ENCODE results near the gene KCNH1. TPM values are rescaled to one million over a fixed set of nuclear protein-coding genes. Genes with fewer than 3 reads are reported as not detected.

Gene KCNH1
- total RNA-seq, 1 experiment from 2014 or later = 1.6 TPM

DNA sequence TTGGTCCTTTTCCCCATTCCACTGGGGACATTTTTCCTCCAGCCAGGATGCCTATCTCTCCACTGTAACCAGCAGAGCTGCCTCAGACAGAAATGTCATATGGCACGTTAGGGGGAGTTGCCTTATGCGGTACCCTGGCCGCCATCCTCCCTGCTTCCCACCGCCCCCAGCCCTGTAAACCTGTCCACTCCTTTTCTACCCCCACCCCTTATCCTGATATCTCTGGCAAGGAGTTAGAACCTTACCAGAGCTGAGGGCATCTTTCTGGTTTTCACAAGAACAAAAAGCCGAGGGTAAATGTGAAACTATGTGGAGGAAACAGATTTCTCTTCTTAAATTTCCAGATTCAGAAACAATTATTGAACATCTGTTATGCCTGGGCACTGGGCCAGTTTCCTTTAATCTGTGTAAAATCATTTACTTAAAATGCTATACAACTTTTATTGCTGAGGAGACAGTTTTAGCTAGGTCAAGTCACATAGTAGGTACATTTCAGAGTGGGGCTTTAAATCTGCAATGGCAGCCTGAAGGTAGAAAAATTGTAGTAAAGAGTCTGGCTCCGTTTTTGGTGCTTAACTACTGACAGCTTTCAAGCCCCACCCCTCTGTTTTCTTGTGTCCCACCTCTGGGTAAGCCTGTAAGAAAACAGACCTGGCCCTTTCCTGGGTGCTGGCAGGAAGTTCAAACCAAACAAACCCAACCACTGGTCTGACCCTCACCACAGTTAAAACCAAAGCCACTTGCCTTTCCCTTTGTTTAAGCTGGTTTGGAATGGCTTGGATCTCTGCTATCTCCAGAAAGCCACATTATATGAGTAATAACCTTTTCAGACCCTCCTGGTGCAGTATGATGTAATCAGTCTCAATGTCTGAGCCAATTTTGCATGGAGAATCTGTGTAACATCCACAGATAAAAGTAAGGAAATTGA is 486.3 kb downstream of the KCNH1 start:
- DNase-seq (ENCODE audit: low read depth) = peak; percentile 77

DNA sequence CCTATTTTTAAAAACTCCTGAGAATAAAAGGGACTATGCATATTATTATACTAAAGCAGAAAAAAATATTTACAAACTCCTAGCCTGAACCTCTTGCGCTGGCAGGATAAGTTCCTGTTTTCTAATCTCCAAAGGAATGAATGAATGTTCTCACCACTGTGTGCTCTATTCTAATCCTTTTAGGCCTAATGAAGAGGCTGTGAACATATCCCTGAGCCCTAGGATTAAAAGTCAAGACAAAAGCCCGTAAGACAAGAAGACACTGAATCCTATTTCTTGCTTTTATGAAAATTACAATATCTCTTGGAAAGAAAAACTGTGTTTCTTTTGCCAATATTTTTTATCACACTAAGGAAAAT is 487.7 kb downstream of the KCNH1 start:
- DNase-seq (ENCODE audit: low read depth) = no peak

DNA sequence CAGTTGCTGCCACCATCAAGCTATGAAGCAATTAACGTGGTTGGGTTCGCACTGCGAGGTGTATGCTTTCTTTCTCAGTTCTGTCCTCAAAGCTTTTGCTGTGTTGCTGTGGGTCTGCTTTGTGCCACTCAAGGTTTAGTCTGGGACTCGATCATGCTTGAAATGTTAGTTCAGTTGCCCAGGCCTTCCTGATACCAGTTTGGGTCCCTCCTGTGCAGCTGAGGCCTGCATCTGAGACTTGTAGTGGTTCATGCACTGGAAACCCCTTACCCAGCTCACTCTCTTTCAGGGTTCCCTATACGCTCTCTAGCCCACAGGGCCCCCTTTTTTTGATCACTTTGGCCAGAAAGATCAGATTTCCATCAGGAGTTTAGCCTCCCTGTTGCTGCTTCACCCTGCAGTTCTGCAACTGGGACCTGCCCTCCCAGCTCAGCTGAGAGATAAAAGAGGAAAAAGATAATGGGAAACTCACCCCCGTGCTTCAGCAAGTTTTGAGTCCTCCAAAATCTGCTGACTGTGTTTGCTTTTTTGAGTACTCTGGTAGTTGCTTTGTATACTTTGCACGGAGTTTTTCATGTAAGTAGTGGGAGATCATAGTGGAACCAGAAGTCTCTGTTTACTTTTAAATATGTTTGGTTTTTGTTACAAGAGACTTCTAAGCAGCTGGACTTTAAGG is 488.2 kb downstream of the KCNH1 start:
- no peak for DNase-seq (ENCODE audit: low read depth)

DNA sequence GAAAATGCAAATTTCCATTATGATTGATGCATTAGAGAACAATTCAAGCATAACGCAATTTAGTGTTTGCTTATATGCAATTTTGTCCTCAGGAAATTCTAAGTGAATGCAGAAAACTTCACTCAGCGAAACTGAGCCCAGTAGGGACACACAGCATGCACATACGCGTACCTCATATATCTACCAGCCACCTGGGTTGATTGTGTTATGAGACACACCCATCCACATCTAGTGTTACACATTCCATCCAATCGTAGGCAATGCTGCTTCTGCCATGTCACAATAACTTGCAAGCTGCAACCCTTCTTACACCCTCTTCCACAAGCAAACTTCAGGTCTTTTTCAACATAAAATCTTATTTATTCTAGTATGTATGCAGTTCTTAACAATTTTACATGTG is 492.4 kb downstream of the KCNH1 start:
- no peak for DNase-seq (ENCODE audit: low read depth)

DNA sequence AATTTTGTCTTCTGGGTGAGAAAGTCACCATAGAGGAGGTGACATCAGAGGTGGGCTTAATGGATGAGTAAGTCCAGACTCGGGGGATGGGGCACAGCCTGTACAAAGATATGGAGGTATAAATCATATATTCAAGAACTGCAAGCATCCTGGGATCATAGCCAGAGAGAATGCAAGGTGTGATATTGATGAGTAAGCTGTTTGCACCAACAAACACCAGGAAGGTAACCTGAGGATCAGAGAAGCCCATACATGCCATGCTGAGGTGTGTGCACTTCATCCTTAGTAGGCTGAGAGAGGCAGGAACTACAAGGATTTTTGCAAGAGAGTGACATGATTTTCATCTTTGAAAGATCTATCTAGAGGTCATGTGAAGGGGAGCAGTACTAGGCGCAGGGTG is 498.8 kb downstream of the KCNH1 start:
- no peak for DNase-seq (ENCODE audit: low read depth)

DNA sequence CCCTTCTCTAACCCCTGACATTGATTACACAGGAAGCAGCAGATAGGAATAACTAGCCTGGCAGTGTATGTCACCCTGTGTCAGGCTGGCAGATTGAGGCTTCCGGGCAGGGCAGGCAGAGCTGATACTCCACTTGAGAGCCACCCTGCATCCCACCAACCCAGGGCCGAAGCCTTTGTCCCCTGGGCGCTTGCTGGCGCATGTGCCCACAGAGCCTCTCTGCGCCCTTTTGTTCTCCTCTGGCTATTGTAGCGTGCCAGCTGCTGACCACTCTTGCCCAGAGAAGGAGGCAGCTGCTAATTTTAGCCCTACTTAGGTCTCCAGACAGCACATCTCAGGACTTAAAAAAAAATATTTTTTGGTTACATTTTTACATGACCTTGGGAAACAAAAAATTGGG is 500.3 kb downstream of the KCNH1 start:
- DNase-seq (ENCODE audit: low read depth) = no peak

DNA sequence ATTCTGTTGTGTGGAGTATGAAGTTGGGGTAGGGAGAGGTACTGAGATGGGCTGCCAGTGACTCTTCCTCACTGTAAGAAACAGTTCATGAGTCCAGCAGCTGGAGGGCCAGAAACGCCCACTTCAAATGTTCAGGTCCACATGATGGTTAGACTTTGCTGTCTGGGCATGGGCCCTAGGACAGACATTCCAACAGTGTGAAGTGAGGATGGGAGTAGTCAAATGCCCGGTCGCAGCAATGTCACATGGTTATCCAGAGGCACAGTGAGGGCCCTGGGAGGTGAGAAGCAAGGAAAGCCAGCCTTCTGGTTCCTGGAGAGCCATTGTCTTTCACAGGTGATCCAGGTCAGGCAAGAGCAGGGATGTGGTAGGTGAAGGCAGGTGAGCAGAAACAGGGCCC is 500.8 kb downstream of the KCNH1 start:
- DNase-seq (ENCODE audit: low read depth) = no peak

DNA sequence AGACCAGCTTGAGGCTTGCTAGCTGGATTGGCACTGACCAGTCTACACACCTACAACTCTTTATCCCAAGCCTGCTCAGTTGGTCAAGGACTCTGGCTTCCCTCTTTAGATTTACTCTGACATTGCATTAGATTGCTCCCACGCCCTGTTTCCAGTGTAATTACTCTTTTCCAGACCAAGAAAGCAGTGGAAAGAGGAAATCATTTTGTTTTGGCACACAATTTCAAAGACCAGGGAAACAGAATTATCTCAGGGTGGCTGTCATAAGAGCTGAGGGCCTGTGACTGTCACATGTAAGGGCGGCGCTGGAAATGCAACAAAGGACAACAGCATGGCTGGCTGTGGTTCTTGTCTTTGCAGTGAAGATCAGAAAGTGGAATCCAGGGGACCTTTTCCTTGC is 502.5 kb downstream of the KCNH1 start:
- no peak for DNase-seq (ENCODE audit: low read depth)

DNA sequence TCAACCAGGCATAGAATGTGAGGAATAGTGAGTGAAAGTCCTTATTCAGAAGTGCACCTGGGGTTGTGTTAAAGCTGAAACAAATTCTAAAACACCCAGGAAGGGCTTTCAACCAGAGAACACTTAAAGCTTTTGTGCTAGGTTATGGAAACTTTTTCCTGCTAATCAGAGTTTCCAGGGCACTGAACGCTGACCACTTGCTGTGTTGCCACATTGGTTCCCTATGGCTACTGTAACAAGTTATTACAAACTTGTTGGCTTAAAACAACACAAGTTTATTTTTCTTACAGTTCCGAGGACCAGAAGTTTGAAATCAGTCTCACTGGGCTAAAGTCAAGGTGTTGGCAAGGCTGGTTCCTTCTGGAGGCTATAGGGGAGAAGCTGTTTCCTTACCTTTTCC is 504.7 kb downstream of the KCNH1 start:
- no peak for DNase-seq (ENCODE audit: low read depth)

DNA sequence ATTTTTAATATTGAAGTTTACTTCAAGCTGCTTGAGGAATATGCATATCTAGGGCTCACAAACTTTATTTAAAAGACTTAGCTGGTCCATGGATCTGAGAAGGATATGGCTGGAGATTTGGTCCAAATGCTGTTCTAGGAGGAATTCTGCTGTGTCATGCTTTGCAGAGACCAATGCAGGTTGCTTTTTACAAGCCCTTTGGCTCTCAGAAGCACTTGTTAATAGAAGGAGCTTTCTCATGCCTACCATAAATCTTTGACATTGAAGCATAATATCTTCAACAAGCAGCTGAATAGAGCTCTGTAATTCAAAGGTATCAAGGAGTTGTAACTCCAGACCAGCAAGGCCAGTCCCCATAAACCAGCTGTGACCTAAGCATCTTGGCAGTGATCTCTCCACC is 506.2 kb downstream of the KCNH1 start:
- no peak for DNase-seq (ENCODE audit: low read depth)

Other genes with a start within 250 kb of the KCNH1 start
- gene RCOR3, start 125.2 kb upstream of the KCNH1 start, total RNA-seq (2014; rRNA removed; shearing (Covaris generic)) = 14.8 and 15.6 TPM in 2 replicates
- 6.4 and 7.9 TPM in 2 replicates for gene TRAF5, start 192.7 kb upstream of the KCNH1 start, total RNA-seq (2014; rRNA removed; shearing (Covaris generic))